ENCODE results near the gene ZNF670. TPM values are rescaled to one million over a fixed set of nuclear protein-coding genes. Genes with fewer than 3 reads are reported as not detected.

ZNF670 gene
- total and polyA plus RNA-seq, 9 donors = 1.3 to 5.3 (median 4.1) TPM

DNA sequence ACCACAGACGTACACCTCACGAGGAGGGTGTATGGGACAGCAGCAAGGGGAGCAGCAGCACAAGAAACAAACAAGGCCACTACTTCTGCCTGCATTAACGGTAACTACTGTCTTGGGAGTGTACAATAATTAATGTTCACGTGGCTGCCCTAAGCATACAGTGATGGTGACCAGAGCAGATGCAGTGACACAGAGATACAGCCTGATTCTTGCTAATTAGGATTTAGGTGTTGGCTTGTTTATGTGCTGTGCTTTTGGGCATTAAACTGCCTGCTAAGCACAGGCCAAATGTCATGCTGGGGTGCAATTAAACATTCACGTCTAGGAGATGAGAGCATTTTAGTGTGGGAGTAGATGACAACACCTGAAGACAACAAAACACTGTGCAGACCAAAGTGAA is 18.3 kb upstream of the ZNF670 start:
- no peaks in the 10 kb centered on the region for H3K36me3 ChIP-seq
- TF ChIP-seq EP300 (IDR thresholded peaks at IDR 0.05) = no peak
- TF ChIP-seq, protein P1, sequence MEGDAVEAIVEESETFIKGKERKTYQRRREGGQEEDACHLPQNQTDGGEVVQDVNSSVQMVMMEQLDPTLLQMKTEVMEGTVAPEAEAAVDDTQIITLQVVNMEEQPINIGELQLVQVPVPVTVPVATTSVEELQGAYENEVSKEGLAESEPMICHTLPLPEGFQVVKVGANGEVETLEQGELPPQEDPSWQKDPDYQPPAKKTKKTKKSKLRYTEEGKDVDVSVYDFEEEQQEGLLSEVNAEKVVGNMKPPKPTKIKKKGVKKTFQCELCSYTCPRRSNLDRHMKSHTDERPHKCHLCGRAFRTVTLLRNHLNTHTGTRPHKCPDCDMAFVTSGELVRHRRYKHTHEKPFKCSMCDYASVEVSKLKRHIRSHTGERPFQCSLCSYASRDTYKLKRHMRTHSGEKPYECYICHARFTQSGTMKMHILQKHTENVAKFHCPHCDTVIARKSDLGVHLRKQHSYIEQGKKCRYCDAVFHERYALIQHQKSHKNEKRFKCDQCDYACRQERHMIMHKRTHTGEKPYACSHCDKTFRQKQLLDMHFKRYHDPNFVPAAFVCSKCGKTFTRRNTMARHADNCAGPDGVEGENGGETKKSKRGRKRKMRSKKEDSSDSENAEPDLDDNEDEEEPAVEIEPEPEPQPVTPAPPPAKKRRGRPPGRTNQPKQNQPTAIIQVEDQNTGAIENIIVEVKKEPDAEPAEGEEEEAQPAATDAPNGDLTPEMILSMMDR (IDR thresholded peaks at IDR 0.05) = no peak
- TF ChIP-seq POLR2A (IDR thresholded peaks at IDR 0.05) = no peak
- no peak for DNase-seq
- no peaks in the 10 kb centered on the region for H3K27me3 ChIP-seq
- peaks cover 6% of the 10 kb centered on the region for H3K4me1 ChIP-seq (ENCODE audit: insufficient read depth)
- 85 to 89% (median 85%) methylated on average over 5 of the region's 5 CpGs for WGBS, 3 donors
- no peaks in the 10 kb centered on the region for H3K9me3 ChIP-seq
- intact Hi-C loops (cut with DNase I) = no loop called here
- H3K27ac ChIP-seq = no peak overlapping the region
- no peak overlapping the region for H3K4me3 ChIP-seq

- 93 to 96% (median 93%) methylated on average over 5 of the region's 5 CpGs for WGBS, 3 donors
- Histone ChIP-seq H3K9me3 (no peaks in the 10 kb centered on the region), H3K27me3 (no peaks in the 10 kb centered on the region), H3K4me1 (ENCODE audit: insufficient read depth) (peaks cover 6% of the 10 kb centered on the region), H3K36me3 (no peaks in the 10 kb centered on the region), H3K4me3 (no peak overlapping the region), H3K27ac (no peak overlapping the region)
- intact Hi-C loops (cut with DNase I) = no loop called here
- TF ChIP-seq POLR2A (IDR thresholded peaks at IDR 0.05) (no peak), EP300 (IDR thresholded peaks at IDR 0.05) (no peak)
- TF ChIP-seq, protein P1 (IDR thresholded peaks at IDR 0.05) = no peak
- DNase-seq = no peak
Measured at GRCh38 chr1:247096544-247096943, 17.9 kb upstream of the ZNF670 start.

GRCh38 chr1:247096112-247096511 is 17.5 kb upstream of the ZNF670 start:
- no peaks in the 10 kb centered on the region for H3K36me3 ChIP-seq
- 91 to 96% (median 95%) methylated on average over 3 of the region's 3 CpGs for WGBS, 3 donors

GRCh38 chr1:247090455-247090854 is 11.8 kb upstream of the ZNF670 start:
- Histone ChIP-seq H3K4me1 (ENCODE audit: insufficient read depth) (no peaks in the 10 kb centered on the region), H3K36me3 (no peaks in the 10 kb centered on the region), H3K4me3 (no peak overlapping the region), H3K9me3 (no peaks in the 10 kb centered on the region), H3K27ac (no peak overlapping the region), H3K27me3 (no peaks in the 10 kb centered on the region)
- no peak for DNase-seq
- TF ChIP-seq POLR2A (IDR thresholded peaks at IDR 0.05) (no peak), EP300 (IDR thresholded peaks at IDR 0.05) (no peak)
- TF ChIP-seq, protein P1 (IDR thresholded peaks at IDR 0.05) = no peak
- 81 to 88% (median 83%) methylated on average over 14 of the region's 14 CpGs for WGBS, 3 donors
- intact Hi-C loops (cut with DNase I) = no loop called here

More at GRCh38 chr1:247096112-247096511, 17.5 kb upstream of the ZNF670 start:
- intact Hi-C loops (cut with DNase I) = no loop called here
- Histone ChIP-seq H3K4me3 (no peak overlapping the region), H3K9me3 (no peaks in the 10 kb centered on the region), H3K27ac (no peak overlapping the region), H3K4me1 (ENCODE audit: insufficient read depth) (peaks cover 6% of the 10 kb centered on the region), H3K27me3 (no peaks in the 10 kb centered on the region)
- DNase-seq = no peak
- TF ChIP-seq, protein P1 (IDR thresholded peaks at IDR 0.05) = no peak
- TF ChIP-seq POLR2A (IDR thresholded peaks at IDR 0.05) = no peak
- TF ChIP-seq EP300 (IDR thresholded peaks at IDR 0.05) = no peak

All from ovary (tissue), 9 donors.